HUES64 (cell line): ENCODE results near the gene GTPBP3.

Experiments used
- H3K27ac ChIP-seq: 2 replicates; pipeline ENCODE4 v1.7.0; 2013; ENCODE audit warnings: low read depth, low read length, inconsistent platforms
- H3K27me3 ChIP-seq: 2 replicates; pipeline ENCODE4 v1.6.1; 2013; ENCODE audit warnings: mild to moderate bottlenecking, low read length; ENCODE audit not compliant: insufficient read depth
- H3K36me3 ChIP-seq: 2 replicates; pipeline ENCODE4 v1.6.1; 2013; ENCODE audit warnings: mild to moderate bottlenecking, low read length; ENCODE audit not compliant: insufficient read depth
- H3K4me1 ChIP-seq: 2 replicates; pipeline ENCODE4 v1.6.1; 2013; ENCODE audit warnings: mild to moderate bottlenecking, low read length, moderate library complexity; ENCODE audit not compliant: insufficient read depth
- H3K4me3 ChIP-seq: 2 replicates; pipeline ENCODE4 v1.5.1; 2013; ENCODE audit warnings: mild to moderate bottlenecking, low read length, moderate library complexity
- H3K9ac ChIP-seq: 2 replicates; pipeline ENCODE4 v1.6.1; 2013; ENCODE audit warnings: mild to moderate bottlenecking, low read depth, low read length
- H3K9me3 ChIP-seq: 2 replicates; pipeline ENCODE4 v1.6.1; 2013; ENCODE audit warnings: low read depth, low read length; ENCODE audit not compliant: insufficient read depth
- WGBS: fragments of 150-250, 120-280 bp; methylation state at CpG from one replicate; pipeline ENCODE4 v1.1.7; 2013; ENCODE audit warnings: missing lambda C conversion rate; 5-methylcytosine and 5-hydroxymethylcytosine counted together

The GTPBP3 gene

DNA sequence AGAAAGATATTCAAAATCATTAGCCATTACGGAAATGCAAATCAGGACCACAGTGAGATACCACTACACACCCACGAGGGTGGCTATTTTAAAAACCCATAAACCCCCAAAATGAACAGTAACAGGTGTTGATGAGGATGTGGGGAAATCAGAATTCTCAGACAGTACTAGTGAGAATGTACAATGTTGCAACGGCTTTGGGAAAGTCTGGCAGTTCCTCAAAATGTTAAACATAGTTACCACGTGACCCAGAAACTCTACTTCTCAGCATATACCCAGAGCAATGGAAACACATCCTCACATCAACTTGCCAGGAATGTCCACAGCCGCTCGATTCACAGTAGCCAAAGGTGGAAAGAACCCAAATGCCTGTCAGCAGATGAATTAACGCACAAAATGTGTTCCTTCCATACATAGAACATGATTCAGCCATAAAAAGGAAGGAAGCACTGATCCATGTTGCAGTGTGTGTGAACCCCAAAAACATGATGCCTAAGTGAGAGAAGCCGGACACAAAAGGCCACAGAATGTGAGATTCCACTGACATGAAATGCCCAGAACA is 32.8 kb downstream of the GTPBP3 start:
- Histone ChIP-seq H3K27me3 (no peaks in the 10 kb centered on the region), H3K27ac (no peak overlapping the region), H3K9ac (no peak overlapping the region), H3K4me3 (no peak overlapping the region), H3K9me3 (no peaks in the 10 kb centered on the region), H3K36me3 (no peaks in the 10 kb centered on the region), H3K4me1 (no peaks in the 10 kb centered on the region)
- 89% methylated on average over 6 of the region's 8 CpGs for WGBS

DNA sequence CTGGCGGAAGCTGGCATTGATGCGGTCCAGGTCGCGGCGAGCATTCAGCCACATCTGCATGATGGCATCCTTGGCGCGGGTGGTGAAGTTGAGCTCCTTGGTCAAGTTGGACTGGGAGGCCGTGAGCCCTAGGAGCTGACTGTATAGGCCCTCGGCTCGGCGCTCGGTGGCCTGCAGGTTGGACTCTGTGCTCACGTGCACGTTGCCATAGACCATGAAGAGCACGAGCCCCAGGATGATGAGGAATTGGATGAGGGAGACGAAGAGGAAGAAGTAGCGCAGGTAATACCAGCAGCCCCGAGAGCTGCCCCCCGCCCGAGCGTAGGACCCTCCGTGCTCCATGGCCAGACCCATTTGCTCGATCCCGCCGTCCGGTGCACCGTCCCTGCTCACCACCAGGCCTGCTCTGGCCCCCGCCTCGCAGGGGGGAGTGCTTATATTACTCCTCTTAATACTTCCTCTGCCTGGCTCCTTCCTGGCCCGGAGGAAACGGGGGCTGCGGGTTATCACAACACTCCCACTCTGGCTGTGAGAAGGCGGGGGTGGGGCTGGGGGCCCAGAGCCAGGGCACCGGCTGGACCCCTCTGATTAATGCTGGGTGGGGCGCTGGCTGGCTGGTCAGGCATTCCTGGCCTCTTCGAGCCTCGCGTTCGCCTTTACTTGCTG is 39.7 kb downstream of the GTPBP3 start, which contains the start of gene PLVAP:
PLVAP (minus strand) TSS at position 408 of the 666 bp plus-strand sequence; CDS start at position 354, 54 bp downstream.
- no peak within 1 kb of the TSS for H3K27ac ChIP-seq
- peaks cover 5% of the 10 kb centered on the region; the same call in 1 of the 2 replicates for H3K9me3 ChIP-seq
- no peaks in the 10 kb centered on the region for H3K36me3 ChIP-seq
- WGBS = 92% methylated on average over 39 of the region's 39 CpGs
- no peak within 1 kb of the TSS for H3K4me3 ChIP-seq
- H3K9ac ChIP-seq = no peak within 1 kb of the TSS
- H3K4me1 ChIP-seq = peaks cover 5% of the 10 kb centered on the region; the same call in 1 of the 2 replicates
- H3K27me3 ChIP-seq = no peaks in the 10 kb centered on the region

DNA sequence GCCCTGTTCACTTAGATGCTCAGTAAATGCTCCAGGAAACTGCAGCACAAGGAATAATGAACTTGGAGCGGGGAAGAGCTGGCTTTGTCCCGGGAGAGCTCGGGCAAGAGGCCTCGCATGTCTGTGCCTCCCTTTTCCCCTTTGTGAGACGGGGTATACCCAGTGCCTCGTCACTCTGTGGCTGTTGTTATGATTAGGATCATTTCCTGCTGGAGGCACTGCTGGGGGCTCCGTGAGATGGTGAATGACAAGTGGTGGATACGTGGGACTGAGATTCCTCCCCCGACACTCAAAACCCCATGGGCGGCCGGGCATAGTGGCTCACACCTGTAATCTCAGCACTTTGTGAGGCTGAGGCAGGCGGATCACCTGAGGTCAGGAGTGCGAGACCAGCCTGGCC is 40.9 kb downstream of the GTPBP3 start:
- Histone ChIP-seq H3K4me1 (peaks cover 11% of the 10 kb centered on the region; the same call in 1 of the 2 replicates), H3K27ac (no peak overlapping the region), H3K9me3 (peaks cover 5% of the 10 kb centered on the region; the same call in 1 of the 2 replicates), H3K4me3 (no peak overlapping the region), H3K36me3 (no peaks in the 10 kb centered on the region), H3K9ac (no peak overlapping the region), H3K27me3 (no peaks in the 10 kb centered on the region)
- WGBS = 79% methylated on average over 13 of the region's 13 CpGs

DNA sequence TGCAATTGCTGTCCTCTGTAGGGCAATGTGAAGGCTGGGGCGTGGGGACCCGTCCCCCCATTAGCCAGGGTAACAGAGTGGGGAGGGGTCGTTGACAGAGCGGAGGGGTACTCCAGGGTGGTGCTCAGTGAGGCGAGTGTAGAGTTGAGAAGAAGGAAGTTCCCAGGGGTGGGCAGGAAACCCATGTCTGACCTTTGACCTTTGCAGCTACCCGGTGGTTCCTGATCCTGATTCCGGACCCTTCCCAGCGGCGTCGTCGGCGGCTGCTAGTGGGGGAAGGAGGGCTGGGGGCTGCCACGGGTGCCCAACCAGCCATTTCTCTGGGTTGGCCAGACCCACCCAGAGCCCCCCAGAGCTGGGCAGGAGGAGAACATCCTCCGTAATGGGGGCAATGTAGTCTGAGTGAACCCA is 41.9 kb downstream of the GTPBP3 start:
- peaks cover 11% of the 10 kb centered on the region; the same call in 1 of the 2 replicates for H3K4me1 ChIP-seq
- peaks cover 5% of the 10 kb centered on the region; the same call in 1 of the 2 replicates for H3K9me3 ChIP-seq
- H3K4me3 ChIP-seq = no peak overlapping the region
- no peaks in the 10 kb centered on the region for H3K27me3 ChIP-seq
- no peak overlapping the region; the same call in 1 of the 2 replicates for H3K27ac ChIP-seq
- H3K36me3 ChIP-seq = no peaks in the 10 kb centered on the region
- no peak overlapping the region for H3K9ac ChIP-seq
- WGBS = 42% methylated on average over 14 of the region's 14 CpGs

DNA sequence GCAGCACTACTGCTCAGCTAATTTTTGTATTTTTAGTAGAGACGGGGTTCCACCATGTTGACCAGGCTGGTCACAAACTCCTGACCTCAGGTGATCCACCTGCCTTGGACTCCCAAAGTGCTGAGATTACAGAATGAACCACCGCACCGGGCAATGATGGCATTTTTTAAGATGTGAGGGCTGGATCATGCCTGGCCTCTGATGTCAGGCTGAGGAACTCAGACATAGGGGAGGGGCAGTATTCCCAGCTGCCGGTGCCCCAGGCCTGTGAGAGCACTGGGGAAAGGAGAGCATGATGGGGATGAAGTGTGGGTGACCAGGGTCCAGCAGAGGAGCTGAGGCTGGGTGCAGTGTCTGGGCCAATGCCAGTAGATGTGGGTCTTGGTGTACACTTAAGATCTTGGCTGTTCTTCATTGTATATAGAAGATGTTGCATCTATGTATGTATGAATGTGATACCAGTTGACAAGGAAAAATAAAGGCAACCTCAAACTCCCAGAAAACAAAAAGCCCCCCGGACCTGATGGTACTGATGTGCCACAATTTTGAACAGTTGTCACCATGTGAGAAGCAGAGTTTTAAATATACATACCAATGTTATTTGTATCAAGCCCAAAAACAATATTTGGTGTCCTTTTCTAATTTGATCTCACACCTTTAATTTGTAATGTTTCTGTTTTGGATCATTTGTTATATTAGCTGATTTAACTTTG is 43.2 kb downstream of the GTPBP3 start:
- Histone ChIP-seq H3K27ac (no peak overlapping the region), H3K4me1 (peaks cover 11% of the 10 kb centered on the region; the same call in 1 of the 2 replicates), H3K4me3 (no peak overlapping the region), H3K9ac (no peak overlapping the region), H3K9me3 (peaks cover 5% of the 10 kb centered on the region; the same call in 1 of the 2 replicates), H3K27me3 (no peaks in the 10 kb centered on the region), H3K36me3 (no peaks in the 10 kb centered on the region)
- 94% methylated on average over 5 of the region's 5 CpGs for WGBS

DNA sequence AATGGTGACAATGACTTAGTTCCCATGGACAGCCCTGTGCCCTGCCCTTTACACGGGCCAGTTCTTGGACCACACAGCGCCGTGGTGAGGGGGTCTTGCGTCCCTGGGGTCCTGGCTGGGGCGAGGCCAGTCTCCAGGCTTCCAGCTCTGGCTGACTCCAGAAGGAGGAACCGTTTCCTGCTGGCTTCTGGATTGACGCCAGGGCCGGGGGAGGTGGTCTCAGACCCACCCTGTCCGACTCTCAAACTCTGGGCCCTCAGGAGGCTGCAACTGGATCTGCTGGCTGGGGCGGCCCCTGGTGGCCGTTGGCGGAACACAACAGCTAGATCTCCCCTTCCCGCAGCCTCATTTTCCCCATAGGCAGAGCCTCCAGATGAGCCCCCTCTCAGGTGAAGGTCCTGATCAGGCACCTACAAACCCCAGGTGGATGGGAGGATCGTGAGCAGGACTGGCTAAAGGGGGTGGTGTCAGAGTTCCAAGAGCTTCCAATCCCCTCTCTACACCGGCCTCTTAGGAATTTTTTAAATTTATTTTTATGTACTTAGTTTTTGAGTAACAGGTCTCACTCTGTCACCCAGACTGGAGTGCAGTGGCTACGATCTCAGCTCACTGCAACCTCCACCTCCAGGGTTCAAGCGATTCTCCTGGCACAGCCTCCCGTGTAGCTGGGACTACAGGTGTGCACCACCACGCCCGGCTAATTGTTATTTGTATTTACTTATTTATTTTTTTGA is 48.7 kb downstream of the GTPBP3 start:
- WGBS = 39% methylated on average over 19 of the region's 20 CpGs
- Histone ChIP-seq H3K4me3 (no peak overlapping the region), H3K9ac (no peak overlapping the region), H3K9me3 (0 out of 2 replicates have a peak, but pooled peaks cover 2% of the 10 kb centered on the region), H3K27ac (no peak overlapping the region), H3K27me3 (peaks cover 6% of the 10 kb centered on the region), H3K4me1 (peaks cover 6% of the 10 kb centered on the region; the same call in 1 of the 2 replicates), H3K36me3 (no peaks in the 10 kb centered on the region)

DNA sequence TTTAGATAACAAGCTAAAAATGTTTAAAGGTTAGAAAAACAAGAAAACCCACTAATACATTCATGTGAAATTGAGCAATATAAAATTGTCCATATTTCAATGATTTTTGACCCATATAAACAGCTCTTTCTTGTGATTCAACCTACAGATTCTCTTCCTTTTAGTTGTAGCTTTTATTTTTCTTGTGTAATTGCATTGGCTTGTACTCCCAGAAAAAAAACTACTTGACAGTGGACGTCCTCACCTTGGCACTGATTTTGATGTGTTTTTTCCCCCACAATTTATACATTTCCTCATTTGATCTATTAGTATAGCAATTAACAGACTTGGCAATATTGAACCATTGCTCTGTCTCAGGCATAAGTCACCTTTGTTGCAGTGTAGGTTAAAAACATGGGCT is 51.9 kb downstream of the GTPBP3 start:
- Histone ChIP-seq H3K27ac (no peak overlapping the region), H3K4me1 (no peaks in the 10 kb centered on the region), H3K36me3 (no peaks in the 10 kb centered on the region), H3K4me3 (no peak overlapping the region), H3K9ac (no peak overlapping the region), H3K9me3 (0 out of 2 replicates have a peak, but pooled peaks cover 2% of the 10 kb centered on the region), H3K27me3 (peaks cover 6% of the 10 kb centered on the region)
- 57% methylated on average over 1 of the region's 1 CpG for WGBS

GRCh38 chr19:17389957-17390664 is 52.8 kb downstream of the GTPBP3 start:
- peak overlapping the region; percentile 77 for H3K4me3 ChIP-seq

DNA sequence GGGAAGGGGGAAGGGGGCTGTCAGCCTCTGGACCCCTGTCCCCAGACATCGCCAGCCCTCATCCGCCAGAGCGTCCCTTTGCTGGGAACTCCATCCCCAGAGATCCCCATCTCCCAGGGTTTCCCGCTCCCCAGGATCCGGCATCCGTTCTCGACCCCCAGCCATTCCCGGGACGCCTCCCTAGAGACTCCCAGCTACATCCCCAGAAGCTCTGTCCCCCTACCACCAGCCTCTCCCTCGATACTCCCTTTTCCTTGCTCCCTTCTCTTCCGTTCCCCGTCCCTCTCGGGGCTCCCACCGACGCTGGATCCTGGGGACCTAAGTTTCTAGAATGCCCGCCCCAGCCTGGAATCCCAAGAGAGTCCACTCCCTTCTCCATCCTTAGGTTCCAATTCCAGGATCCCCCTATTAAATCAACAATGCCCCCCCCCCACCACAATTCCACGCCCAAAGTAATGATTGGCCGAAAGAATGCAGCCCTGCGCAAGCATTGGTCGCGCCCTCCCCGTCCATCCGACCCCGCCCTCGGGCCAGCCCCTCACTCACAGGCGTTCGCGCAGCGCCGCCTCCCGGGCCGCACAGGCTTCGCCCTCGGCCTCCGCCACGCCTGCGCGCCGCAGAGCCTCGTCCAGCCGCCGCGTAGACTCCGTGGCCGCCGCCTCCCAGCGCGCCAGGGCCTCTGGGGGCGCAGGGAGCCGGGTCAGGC is 53.5 kb downstream of the GTPBP3 start:
- under 1% methylated on average over 50 of the region's 50 CpGs for WGBS
- H3K9ac ChIP-seq = peak overlapping the region; percentile 43

More at GRCh38 chr19:17389957-17390664, 52.8 kb downstream of the GTPBP3 start:
- no peak overlapping the region for H3K27ac ChIP-seq
- WGBS = 7% methylated on average over 37 of the region's 37 CpGs
- no peaks in the 10 kb centered on the region for H3K36me3 ChIP-seq
- no peaks in the 10 kb centered on the region for H3K4me1 ChIP-seq
- H3K27me3 ChIP-seq = peaks cover 6% of the 10 kb centered on the region
- 0 out of 2 replicates have a peak, but pooled peaks cover 2% of the 10 kb centered on the region for H3K9me3 ChIP-seq
- H3K9ac ChIP-seq = peak overlapping the region; percentile 43

More for the DNA sequence above, 53.5 kb downstream of the GTPBP3 start:
- Histone ChIP-seq H3K27ac (no peak overlapping the region), H3K9me3 (0 out of 2 replicates have a peak, but pooled peaks cover 2% of the 10 kb centered on the region), H3K27me3 (peaks cover 6% of the 10 kb centered on the region), H3K36me3 (no peaks in the 10 kb centered on the region), H3K4me3 (peak overlapping the region; percentile 77), H3K4me1 (no peaks in the 10 kb centered on the region)
